ENCODE data around the gene CYSTM1.

The CYSTM1 gene

GRCh38 chr5:140205216-140205615 lies 30.2 kb downstream of the CYSTM1 start:
- ATAC-seq: no peak

GRCh38 chr5:140205952-140206351 lies 31.0 kb downstream of the CYSTM1 start:
- no peak overlapping the region for H3K27ac Mint-ChIP-seq
- no peaks in the 10 kb centered on the region for H3K9me3 Mint-ChIP-seq
- peaks cover 44% of the 10 kb centered on the region for H3K36me3 Mint-ChIP-seq
- H3K4me3 Mint-ChIP-seq: no peak overlapping the region
- peaks cover 7% of the 10 kb centered on the region for H3K4me1 Mint-ChIP-seq
- no peaks in the 10 kb centered on the region for H3K27me3 Mint-ChIP-seq
- ATAC-seq: no peak

More at GRCh38 chr5:140205216-140205615, 30.2 kb downstream of the CYSTM1 start:
- Mint-ChIP-seq H3K4me1 (peaks cover 7% of the 10 kb centered on the region), H3K4me3 (no peak overlapping the region), H3K27me3 (no peaks in the 10 kb centered on the region), H3K9me3 (no peaks in the 10 kb centered on the region), H3K36me3 (peaks cover 44% of the 10 kb centered on the region), H3K27ac (no peak overlapping the region)

- no peak overlapping the region for H3K27ac Mint-ChIP-seq
Observed at GRCh38 chr5:140207250-140207964, 32.4 kb downstream of the CYSTM1 start.

GRCh38 chr5:140208065-140208464 lies 33.1 kb downstream of the CYSTM1 start:
- Mint-ChIP-seq H3K27ac (no peak overlapping the region), H3K36me3 (peaks cover 35% of the 10 kb centered on the region), H3K4me1 (peaks cover 7% of the 10 kb centered on the region), H3K9me3 (no peaks in the 10 kb centered on the region), H3K4me3 (no peak overlapping the region), H3K27me3 (no peaks in the 10 kb centered on the region)
- no peak for ATAC-seq

More at GRCh38 chr5:140207250-140207964, 32.4 kb downstream of the CYSTM1 start:
- ATAC-seq: no peak
- Mint-ChIP-seq H3K36me3 (peaks cover 37% of the 10 kb centered on the region), H3K4me3 (no peak overlapping the region), H3K27me3 (no peaks in the 10 kb centered on the region), H3K9me3 (no peaks in the 10 kb centered on the region), H3K4me1 (peaks cover 7% of the 10 kb centered on the region)

- H3K9me3 Mint-ChIP-seq: no peaks in the 10 kb centered on the region
- no peak for ATAC-seq
- no peaks in the 10 kb centered on the region for H3K4me1 Mint-ChIP-seq
- no peaks in the 10 kb centered on the region for H3K27me3 Mint-ChIP-seq
- H3K4me3 Mint-ChIP-seq: no peak overlapping the region
- H3K36me3 Mint-ChIP-seq: no peaks in the 10 kb centered on the region
- no peak overlapping the region for H3K27ac Mint-ChIP-seq
Observed at GRCh38 chr5:140213370-140213983, 38.5 kb downstream of the CYSTM1 start.

- ATAC-seq: no peak
- Mint-ChIP-seq H3K4me1 (peaks cover 2% of the 10 kb centered on the region), H3K36me3 (no peaks in the 10 kb centered on the region), H3K9me3 (no peaks in the 10 kb centered on the region), H3K27me3 (no peaks in the 10 kb centered on the region), H3K4me3 (no peak overlapping the region), H3K27ac (no peak overlapping the region)
Observed at GRCh38 chr5:140214831-140215230, 39.8 kb downstream of the CYSTM1 start.

- Mint-ChIP-seq H3K27me3 (no peaks in the 10 kb centered on the region), H3K27ac (no peak overlapping the region), H3K4me1 (peaks cover 6% of the 10 kb centered on the region), H3K36me3 (no peaks in the 10 kb centered on the region), H3K9me3 (no peaks in the 10 kb centered on the region), H3K4me3 (no peak overlapping the region)
- ATAC-seq: no peak
Observed at GRCh38 chr5:140215276-140215675, 40.3 kb downstream of the CYSTM1 start.

GRCh38 chr5:140216478-140217074 lies 41.6 kb downstream of the CYSTM1 start:
- no peak for ATAC-seq
- Mint-ChIP-seq H3K36me3 (no peaks in the 10 kb centered on the region), H3K4me3 (no peak overlapping the region), H3K4me1 (peaks cover 10% of the 10 kb centered on the region), H3K9me3 (no peaks in the 10 kb centered on the region), H3K27ac (no peak overlapping the region), H3K27me3 (no peaks in the 10 kb centered on the region)

GRCh38 chr5:140217299-140218026 lies 42.5 kb downstream of the CYSTM1 start:
- Mint-ChIP-seq H3K4me3 (no peak overlapping the region), H3K4me1 (peaks cover 10% of the 10 kb centered on the region), H3K9me3 (no peaks in the 10 kb centered on the region), H3K36me3 (no peaks in the 10 kb centered on the region), H3K27ac (no peak overlapping the region), H3K27me3 (no peaks in the 10 kb centered on the region)
- no peak for ATAC-seq

- Mint-ChIP-seq H3K4me1 (peaks cover 10% of the 10 kb centered on the region), H3K9me3 (no peaks in the 10 kb centered on the region), H3K27ac (no peak overlapping the region), H3K27me3 (no peaks in the 10 kb centered on the region), H3K36me3 (no peaks in the 10 kb centered on the region), H3K4me3 (no peak overlapping the region)
- ATAC-seq: no peak
Observed at GRCh38 chr5:140219068-140219991, 44.3 kb downstream of the CYSTM1 start.

- H3K27ac Mint-ChIP-seq: no peak overlapping the region
Observed at GRCh38 chr5:140220032-140220697, 45.2 kb downstream of the CYSTM1 start.

GRCh38 chr5:140220698-140221064 lies 45.7 kb downstream of the CYSTM1 start:
- no peak overlapping the region for H3K27ac Mint-ChIP-seq
- peaks cover 3% of the 10 kb centered on the region for H3K36me3 Mint-ChIP-seq
- no peak overlapping the region for H3K4me3 Mint-ChIP-seq
- peaks cover 10% of the 10 kb centered on the region for H3K4me1 Mint-ChIP-seq
- no peaks in the 10 kb centered on the region for H3K27me3 Mint-ChIP-seq
- no peaks in the 10 kb centered on the region for H3K9me3 Mint-ChIP-seq
- ATAC-seq: no peak

More at GRCh38 chr5:140220032-140220697, 45.2 kb downstream of the CYSTM1 start:
- Mint-ChIP-seq H3K4me3 (no peak overlapping the region), H3K36me3 (no peaks in the 10 kb centered on the region), H3K9me3 (no peaks in the 10 kb centered on the region), H3K27me3 (no peaks in the 10 kb centered on the region), H3K4me1 (peaks cover 10% of the 10 kb centered on the region)
- ATAC-seq: peak; percentile 65

GRCh38 chr5:140221697-140222223 lies 46.8 kb downstream of the CYSTM1 start:
- Mint-ChIP-seq H3K36me3 (peaks cover 6% of the 10 kb centered on the region), H3K27ac (no peak overlapping the region), H3K4me1 (peaks cover 10% of the 10 kb centered on the region), H3K4me3 (no peak overlapping the region), H3K9me3 (no peaks in the 10 kb centered on the region), H3K27me3 (no peaks in the 10 kb centered on the region)
- no peak for ATAC-seq

- Mint-ChIP-seq H3K4me3 (no peak overlapping the region), H3K36me3 (peaks cover 6% of the 10 kb centered on the region)
Observed at GRCh38 chr5:140222416-140222815, 47.4 kb downstream of the CYSTM1 start.

More at GRCh38 chr5:140222416-140222815, 47.4 kb downstream of the CYSTM1 start:
- Mint-ChIP-seq H3K27ac (no peak overlapping the region), H3K4me1 (peaks cover 10% of the 10 kb centered on the region), H3K9me3 (no peaks in the 10 kb centered on the region), H3K27me3 (no peaks in the 10 kb centered on the region)
- no peak for ATAC-seq

Measured in stimulated activated memory B cell treated with anti-CD40 and anti-IgM and Interleukin-4, amounts not matched to agents 10 μg/mL and 1 μg/mL and 100 μg/mL, for 72 hours (primary cell).